GM21390 (cell line): Measurements from ENCODE around the gene GJA10.

ENCODE experiments used
- ATAC-seq: cut with Tn5 transposase; IDR thresholded peaks from one replicate; pipeline ENCODE4 v1.9.1; 2021; ENCODE audit not compliant: unreplicated experiment

The GJA10 gene

GRCh38 chr6:89917216-89917615, 22.9 kb downstream of the GJA10 start:
- no peak for ATAC-seq

GRCh38 chr6:89917801-89918366, 23.6 kb downstream of the GJA10 start:
- no peak for ATAC-seq

- no peak for ATAC-seq
Measured at GRCh38 chr6:89921197-89921596, 26.9 kb downstream of the GJA10 start.

GRCh38 chr6:89921691-89922090, 27.4 kb downstream of the GJA10 start:
- no peak for ATAC-seq

- no peak for ATAC-seq
Measured at GRCh38 chr6:89924231-89924630, 30.0 kb downstream of the GJA10 start.

GRCh38 chr6:89925826-89926225, 31.6 kb downstream of the GJA10 start:
- ATAC-seq, result no peak

GRCh38 chr6:89927264-89927663, 33.0 kb downstream of the GJA10 start:
- ATAC-seq, result no peak

- ATAC-seq, result no peak
Measured at GRCh38 chr6:89927791-89928550, 33.7 kb downstream of the GJA10 start.

- ATAC-seq, result no peak
Measured at GRCh38 chr6:89928604-89929003, 34.3 kb downstream of the GJA10 start.

GRCh38 chr6:89930789-89931188, 36.5 kb downstream of the GJA10 start:
- no peak for ATAC-seq

GRCh38 chr6:89932245-89932802, 38.1 kb downstream of the GJA10 start:
- ATAC-seq, result no peak

GRCh38 chr6:89934685-89935366, 40.6 kb downstream of the GJA10 start:
- no peak for ATAC-seq

GRCh38 chr6:89936177-89936576, 41.9 kb downstream of the GJA10 start:
- no peak for ATAC-seq

GRCh38 chr6:89938014-89938413, 43.7 kb downstream of the GJA10 start:
- ATAC-seq, result no peak

GRCh38 chr6:89939144-89939543, 44.9 kb downstream of the GJA10 start:
- ATAC-seq, result no peak

GRCh38 chr6:89940225-89941027, 46.2 kb downstream of the GJA10 start:
- ATAC-seq, result peak; percentile 86

GRCh38 chr6:89941031-89941762, 46.9 kb downstream of the GJA10 start:
- ATAC-seq, result no peak

GRCh38 chr6:89941763-89942497, 47.7 kb downstream of the GJA10 start:
- ATAC-seq, result no peak

GRCh38 chr6:89942601-89943000, 48.3 kb downstream of the GJA10 start:
- no peak for ATAC-seq
